HepG2 (cell line): ENCODE data around the gene ELMOD3. TPM values are rescaled to one million over a fixed set of nuclear protein-coding genes. Genes with fewer than 3 reads are reported as not detected.

Source experiments
- CCAR2 ChIP-seq: fragments of 200-400 bp; formaldehyde crosslinking; optimal IDR thresholded peaks from 2 replicates; pipeline ENCODE3; 2018; ENCODE audit warnings: low read depth, mild to moderate bottlenecking, low read length, moderate library complexity
- NFKB2 ChIP-seq: sonication (generic); formaldehyde crosslinking; IDR thresholded peaks from 2 replicates; pipeline ENCODE4 v1.4.0; 2020; ENCODE audit warnings: missing genetic modification reagents, borderline replicate concordance
- RARA ChIP-seq: IDR thresholded peaks from 2 replicates; pipeline ENCODE4 v1.6.1; 2016; ENCODE audit warnings: missing genetic modification reagents, missing compliant biosample characterization
- ZNF275 ChIP-seq: sonication (generic); formaldehyde crosslinking; IDR thresholded peaks from 2 replicates; pipeline ENCODE4 v1.8.0; 2022; ENCODE audit warnings: missing genetic modification reagents, mild to moderate bottlenecking, inconsistent platforms, borderline replicate concordance
- ZNF282 ChIP-seq: fragments of 450-650 bp; IDR thresholded peaks from 2 replicates; pipeline ENCODE4 v1.6.1; 2018; ENCODE audit not compliant: partially characterized antibody
- ZNF550 ChIP-seq: sonication (generic); formaldehyde crosslinking; IDR thresholded peaks from 2 replicates; pipeline ENCODE4 v1.4.0; 2020; ENCODE audit warnings: mild to moderate bottlenecking, missing genetic modification reagents, borderline replicate concordance
- ZNF572 ChIP-seq: sonication (generic); formaldehyde crosslinking; IDR thresholded peaks from 2 replicates; pipeline ENCODE4 v1.5.1; 2020; ENCODE audit warnings: mild to moderate bottlenecking, missing genetic modification reagents
- ZNF589 ChIP-seq: sonication (generic); formaldehyde crosslinking; conservative IDR thresholded peaks from 2 replicates; pipeline ENCODE4 v1.8.0; 2022; ENCODE audit warnings: mild to moderate bottlenecking, moderate library complexity, missing genetic modification reagents
- ZNF598 ChIP-seq: sonication (generic); formaldehyde crosslinking; IDR thresholded peaks from 2 replicates; pipeline ENCODE4 v1.5.1; 2020; ENCODE audit warnings: mild to moderate bottlenecking, missing genetic modification reagents, borderline replicate concordance
- ZNF644 ChIP-seq: IDR thresholded peaks from 2 replicates; pipeline ENCODE4 v1.6.1; 2016; ENCODE audit warnings: low read depth
- ZNF878 ChIP-seq: sonication (generic); formaldehyde crosslinking; IDR thresholded peaks from 2 replicates; pipeline ENCODE4 v1.8.1; 2023; ENCODE audit warnings: mild to moderate bottlenecking, missing genetic modification reagents, moderate library complexity
- polyA plus RNA-seq, 8 experiments: library from polyadenylated mRNA; depleted of rRNA in 3 of 8; stranded (reverse) in 7 of 8; unstranded in 1 of 8; fragments of >200 nt; fragmentation: Illumina TruSeq in 4 of 8; extraction: Trizol in 4 of 8; gene quantifications; 2 replicates each; pipeline versions ENCODE4 v1.2.1 to v1.2.3, GENCODE V29; 2011 to 2016; ENCODE audit warnings: low read depth in 4 of 8, missing spikeins in 1 of 8, mixed read lengths in 1 of 8; ENCODE audit not compliant: insufficient read depth in 1 of 8
- total RNA-seq, 5 experiments: library from RNA; depleted of rRNA; stranded (reverse); fragments of >200 nt; fragmentation: Illumina TruSeq; extraction: Trizol; gene quantifications; 2 replicates each; pipeline ENCODE4 v1.2.3, GENCODE V29; 2016; ENCODE audit warnings: low read depth in 1 of 5
- TF ChIP-seq, protein P1 (sequence below): sonication (generic); formaldehyde crosslinking; IDR thresholded peaks from 2 replicates; pipeline ENCODE4 v1.4.0; 2020; ENCODE audit warnings: missing genetic modification reagents, low read depth, mild to moderate bottlenecking, borderline replicate concordance
- TF ChIP-seq, protein P2 (sequence below): sonication (generic); formaldehyde crosslinking; IDR thresholded peaks from 2 replicates; pipeline ENCODE4 v1.5.1; 2020; ENCODE audit warnings: missing genetic modification reagents, mild to moderate bottlenecking, borderline replicate concordance
- TF ChIP-seq, protein P3 (sequence below): sonication (generic); formaldehyde crosslinking; IDR thresholded peaks from 2 replicates; pipeline ENCODE4 v1.9.0; 2021; ENCODE audit warnings: mild to moderate bottlenecking, missing genetic modification reagents
- TF ChIP-seq, protein P4 (sequence below): sonication (generic); formaldehyde crosslinking; IDR thresholded peaks from 2 replicates; pipeline ENCODE4 v1.4.0; 2020; ENCODE audit warnings: missing genetic modification reagents, borderline replicate concordance

The ELMOD3 gene
- total and polyA plus RNA-seq, 2 of the 13 experiments (the other 11 are each of a cell fraction or from before 2014, with no cell fraction given): 13.3 to 19.5 TPM

GRCh38 chr2:85421260-85422071 is 66.9 kb downstream of the ELMOD3 start (continued):
- TF ChIP-seq ZNF878: peak; percentile 95
- TF ChIP-seq ZNF598 (CRISPR knock-in tag): 0 out of 2 replicates have a peak, but pooled peaks have one; percentile 32
- TF ChIP-seq ZNF275 (CRISPR knock-in tag): peak; percentile 60; the same call in 1 of the 2 replicates
- TF ChIP-seq RARA: peak; percentile 99
- peak; percentile 98 for TF ChIP-seq CCAR2
- TF ChIP-seq ZNF282: no peak
- TF ChIP-seq, protein P1, sequence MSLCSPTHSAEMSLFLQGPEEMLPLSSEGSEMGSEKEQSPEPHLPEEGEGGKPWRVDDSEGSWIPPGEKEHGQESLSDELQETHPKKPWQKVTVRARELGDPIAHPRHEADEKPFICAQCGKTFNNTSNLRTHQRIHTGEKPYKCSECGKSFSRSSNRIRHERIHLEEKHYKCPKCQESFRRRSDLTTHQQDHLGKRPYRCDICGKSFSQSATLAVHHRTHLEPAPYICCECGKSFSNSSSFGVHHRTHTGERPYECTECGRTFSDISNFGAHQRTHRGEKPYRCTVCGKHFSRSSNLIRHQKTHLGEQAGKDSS: peak; percentile 81; the same call in 1 of the 2 replicates
- peak; percentile 52; the same call in 1 of the 2 replicates for TF ChIP-seq ZNF644 (CRISPR knock-in tag)
- TF ChIP-seq, protein P2, sequence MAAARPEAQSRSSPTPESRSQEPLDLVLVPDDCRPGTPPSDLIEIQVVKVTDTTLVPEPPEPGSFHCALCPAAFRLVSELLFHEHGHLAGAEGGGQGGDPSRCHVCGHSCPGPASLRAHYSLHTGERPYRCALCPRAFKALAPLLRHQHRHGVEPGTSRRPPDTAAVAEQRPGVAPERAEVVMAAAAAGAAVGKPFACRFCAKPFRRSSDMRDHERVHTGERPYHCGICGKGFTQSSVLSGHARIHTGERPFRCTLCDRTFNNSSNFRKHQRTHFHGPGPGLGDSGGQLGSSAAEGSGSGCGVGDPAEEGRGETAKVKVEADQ: no peak
- TF ChIP-seq, protein P3, sequence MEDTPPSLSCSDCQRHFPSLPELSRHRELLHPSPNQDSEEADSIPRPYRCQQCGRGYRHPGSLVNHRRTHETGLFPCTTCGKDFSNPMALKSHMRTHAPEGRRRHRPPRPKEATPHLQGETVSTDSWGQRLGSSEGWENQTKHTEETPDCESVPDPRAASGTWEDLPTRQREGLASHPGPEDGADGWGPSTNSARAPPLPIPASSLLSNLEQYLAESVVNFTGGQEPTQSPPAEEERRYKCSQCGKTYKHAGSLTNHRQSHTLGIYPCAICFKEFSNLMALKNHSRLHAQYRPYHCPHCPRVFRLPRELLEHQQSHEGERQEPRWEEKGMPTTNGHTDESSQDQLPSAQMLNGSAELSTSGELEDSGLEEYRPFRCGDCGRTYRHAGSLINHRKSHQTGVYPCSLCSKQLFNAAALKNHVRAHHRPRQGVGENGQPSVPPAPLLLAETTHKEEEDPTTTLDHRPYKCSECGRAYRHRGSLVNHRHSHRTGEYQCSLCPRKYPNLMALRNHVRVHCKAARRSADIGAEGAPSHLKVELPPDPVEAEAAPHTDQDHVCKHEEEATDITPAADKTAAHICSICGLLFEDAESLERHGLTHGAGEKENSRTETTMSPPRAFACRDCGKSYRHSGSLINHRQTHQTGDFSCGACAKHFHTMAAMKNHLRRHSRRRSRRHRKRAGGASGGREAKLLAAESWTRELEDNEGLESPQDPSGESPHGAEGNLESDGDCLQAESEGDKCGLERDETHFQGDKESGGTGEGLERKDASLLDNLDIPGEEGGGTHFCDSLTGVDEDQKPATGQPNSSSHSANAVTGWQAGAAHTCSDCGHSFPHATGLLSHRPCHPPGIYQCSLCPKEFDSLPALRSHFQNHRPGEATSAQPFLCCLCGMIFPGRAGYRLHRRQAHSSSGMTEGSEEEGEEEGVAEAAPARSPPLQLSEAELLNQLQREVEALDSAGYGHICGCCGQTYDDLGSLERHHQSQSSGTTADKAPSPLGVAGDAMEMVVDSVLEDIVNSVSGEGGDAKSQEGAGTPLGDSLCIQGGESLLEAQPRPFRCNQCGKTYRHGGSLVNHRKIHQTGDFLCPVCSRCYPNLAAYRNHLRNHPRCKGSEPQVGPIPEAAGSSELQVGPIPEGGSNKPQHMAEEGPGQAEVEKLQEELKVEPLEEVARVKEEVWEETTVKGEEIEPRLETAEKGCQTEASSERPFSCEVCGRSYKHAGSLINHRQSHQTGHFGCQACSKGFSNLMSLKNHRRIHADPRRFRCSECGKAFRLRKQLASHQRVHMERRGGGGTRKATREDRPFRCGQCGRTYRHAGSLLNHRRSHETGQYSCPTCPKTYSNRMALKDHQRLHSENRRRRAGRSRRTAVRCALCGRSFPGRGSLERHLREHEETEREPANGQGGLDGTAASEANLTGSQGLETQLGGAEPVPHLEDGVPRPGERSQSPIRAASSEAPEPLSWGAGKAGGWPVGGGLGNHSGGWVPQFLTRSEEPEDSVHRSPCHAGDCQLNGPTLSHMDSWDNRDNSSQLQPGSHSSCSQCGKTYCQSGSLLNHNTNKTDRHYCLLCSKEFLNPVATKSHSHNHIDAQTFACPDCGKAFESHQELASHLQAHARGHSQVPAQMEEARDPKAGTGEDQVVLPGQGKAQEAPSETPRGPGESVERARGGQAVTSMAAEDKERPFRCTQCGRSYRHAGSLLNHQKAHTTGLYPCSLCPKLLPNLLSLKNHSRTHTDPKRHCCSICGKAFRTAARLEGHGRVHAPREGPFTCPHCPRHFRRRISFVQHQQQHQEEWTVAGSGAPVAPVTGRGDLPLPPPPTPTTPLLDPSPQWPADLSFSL (CRISPR knock-in tag): no peak
- TF ChIP-seq ZNF589 (CRISPR knock-in tag): peak; percentile 45; the same call in 1 of the 2 replicates
- TF ChIP-seq ZNF550 (CRISPR knock-in tag): no peak
- TF ChIP-seq ZNF572 (CRISPR knock-in tag): 0 out of 2 replicates have a peak, but pooled peaks have one; percentile 34
- TF ChIP-seq, protein P4, sequence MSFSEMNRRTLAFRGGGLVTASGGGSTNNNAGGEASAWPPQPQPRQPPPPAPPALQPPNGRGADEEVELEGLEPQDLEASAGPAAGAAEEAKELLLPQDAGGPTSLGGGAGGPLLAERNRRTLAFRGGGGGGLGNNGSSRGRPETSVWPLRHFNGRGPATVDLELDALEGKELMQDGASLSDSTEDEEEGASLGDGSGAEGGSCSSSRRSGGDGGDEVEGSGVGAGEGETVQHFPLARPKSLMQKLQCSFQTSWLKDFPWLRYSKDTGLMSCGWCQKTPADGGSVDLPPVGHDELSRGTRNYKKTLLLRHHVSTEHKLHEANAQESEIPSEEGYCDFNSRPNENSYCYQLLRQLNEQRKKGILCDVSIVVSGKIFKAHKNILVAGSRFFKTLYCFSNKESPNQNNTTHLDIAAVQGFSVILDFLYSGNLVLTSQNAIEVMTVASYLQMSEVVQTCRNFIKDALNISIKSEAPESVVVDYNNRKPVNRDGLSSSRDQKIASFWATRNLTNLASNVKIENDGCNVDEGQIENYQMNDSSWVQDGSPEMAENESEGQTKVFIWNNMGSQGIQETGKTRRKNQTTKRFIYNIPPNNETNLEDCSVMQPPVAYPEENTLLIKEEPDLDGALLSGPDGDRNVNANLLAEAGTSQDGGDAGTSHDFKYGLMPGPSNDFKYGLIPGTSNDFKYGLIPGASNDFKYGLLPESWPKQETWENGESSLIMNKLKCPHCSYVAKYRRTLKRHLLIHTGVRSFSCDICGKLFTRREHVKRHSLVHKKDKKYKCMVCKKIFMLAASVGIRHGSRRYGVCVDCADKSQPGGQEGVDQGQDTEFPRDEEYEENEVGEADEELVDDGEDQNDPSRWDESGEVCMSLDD: peak; percentile 76; the same call in 1 of the 2 replicates
- TF ChIP-seq NFKB2 (CRISPR knock-in tag): 0 out of 2 replicates have a peak, but pooled peaks have one; percentile 38
